Measurements from ENCODE around the gene SEMA4D.
A peak's percentile ranks its signal among the peaks of the same experiment; 100 is the strongest.
"Not testable (repeated sequence)": the region's sequence is repeated elsewhere in the genome, so short reads cannot be mapped to it uniquely, and the experiment has no call there.

SEMA4D gene

DNA sequence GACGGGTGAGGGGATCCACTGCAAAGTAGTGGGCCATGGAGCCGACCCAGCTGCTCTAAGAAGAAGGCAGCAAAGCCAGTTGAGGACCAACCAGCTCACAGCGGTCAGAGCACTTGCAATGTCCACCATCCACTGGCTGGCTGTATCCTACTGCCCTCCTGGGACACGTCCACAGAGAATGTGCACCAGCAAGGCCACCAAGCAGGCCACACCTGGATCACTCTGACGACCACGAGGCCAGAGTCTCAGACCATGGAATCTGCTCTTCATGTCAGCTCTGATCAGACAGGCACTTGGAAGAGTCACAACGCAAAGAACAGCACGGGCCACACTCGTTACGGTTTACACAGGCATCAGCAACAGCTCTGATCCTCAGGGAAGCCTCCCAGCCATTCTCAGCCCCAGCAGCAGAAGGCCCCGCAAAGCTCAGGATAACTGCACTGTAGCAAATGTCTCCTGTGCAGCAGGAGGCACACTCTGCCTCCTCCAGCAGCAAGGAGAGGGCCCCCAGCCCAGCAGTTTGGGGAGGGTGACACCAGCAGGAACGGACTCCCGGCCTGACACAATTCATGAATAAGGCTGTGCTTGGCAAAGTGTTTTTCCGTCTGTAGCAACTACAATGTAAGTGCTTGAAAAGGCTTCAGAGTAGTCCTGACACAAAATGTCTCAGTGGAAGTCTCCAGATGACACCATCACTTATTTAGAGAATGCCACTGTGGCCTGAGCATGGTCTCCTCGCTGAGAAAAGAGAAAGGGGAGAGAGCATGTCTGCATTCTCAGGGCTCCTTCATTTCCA lies 15.7 kb downstream of the SEMA4D start:
- ATAC-seq (ENCODE audit: insufficient read depth, low read depth) (no peak), DNase-seq (no peak)
- Histone ChIP-seq H4K20me1 (ENCODE audit: insufficient read depth, low read length) (peaks cover 77% of the 10 kb centered on the region), H3K4me1 (ENCODE audit: insufficient read depth, low read length) (peaks cover 82% of the 10 kb centered on the region), H3K79me2 (ENCODE audit: insufficient read depth, low read length) (peaks cover 90% of the 10 kb centered on the region), H3K9me3 (ENCODE audit: insufficient read depth, low read length, severe bottlenecking) (no peaks in the 10 kb centered on the region), H3K36me3 (ENCODE audit: insufficient read depth, low read length) (peaks cover 65% of the 10 kb centered on the region), H3K4me3 (ENCODE audit: low read depth in 1 of 2, low read length in 2 of 2) (no peak overlapping the region), H3K9ac (ENCODE audit: low read depth, low read length) (no peak overlapping the region), H3K27me3 (ENCODE audit: insufficient read depth, low read length, poor library complexity) (no peaks in the 10 kb centered on the region), H3K4me2 (ENCODE audit: insufficient read depth, low read length) (peak overlapping the region; percentile 3; the same call in 1 of the 2 replicates), H2AFZ (ENCODE audit: low read depth, low read length) (no peak overlapping the region), H3K27ac (ENCODE audit: low read length) (peak overlapping the region; percentile 62)
- TF ChIP-seq EZH2 (IDR thresholded peaks at IDR 0.05; ENCODE audit: borderline replicate concordance, low read depth, low read length, severe bottlenecking) = no peak
- TF ChIP-seq, protein P1, sequence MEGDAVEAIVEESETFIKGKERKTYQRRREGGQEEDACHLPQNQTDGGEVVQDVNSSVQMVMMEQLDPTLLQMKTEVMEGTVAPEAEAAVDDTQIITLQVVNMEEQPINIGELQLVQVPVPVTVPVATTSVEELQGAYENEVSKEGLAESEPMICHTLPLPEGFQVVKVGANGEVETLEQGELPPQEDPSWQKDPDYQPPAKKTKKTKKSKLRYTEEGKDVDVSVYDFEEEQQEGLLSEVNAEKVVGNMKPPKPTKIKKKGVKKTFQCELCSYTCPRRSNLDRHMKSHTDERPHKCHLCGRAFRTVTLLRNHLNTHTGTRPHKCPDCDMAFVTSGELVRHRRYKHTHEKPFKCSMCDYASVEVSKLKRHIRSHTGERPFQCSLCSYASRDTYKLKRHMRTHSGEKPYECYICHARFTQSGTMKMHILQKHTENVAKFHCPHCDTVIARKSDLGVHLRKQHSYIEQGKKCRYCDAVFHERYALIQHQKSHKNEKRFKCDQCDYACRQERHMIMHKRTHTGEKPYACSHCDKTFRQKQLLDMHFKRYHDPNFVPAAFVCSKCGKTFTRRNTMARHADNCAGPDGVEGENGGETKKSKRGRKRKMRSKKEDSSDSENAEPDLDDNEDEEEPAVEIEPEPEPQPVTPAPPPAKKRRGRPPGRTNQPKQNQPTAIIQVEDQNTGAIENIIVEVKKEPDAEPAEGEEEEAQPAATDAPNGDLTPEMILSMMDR (IDR thresholded peaks at IDR 0.05; ENCODE audit: borderline replicate concordance, extremely low read depth, low read length, poor library complexity, severe bottlenecking) = no peak

DNA sequence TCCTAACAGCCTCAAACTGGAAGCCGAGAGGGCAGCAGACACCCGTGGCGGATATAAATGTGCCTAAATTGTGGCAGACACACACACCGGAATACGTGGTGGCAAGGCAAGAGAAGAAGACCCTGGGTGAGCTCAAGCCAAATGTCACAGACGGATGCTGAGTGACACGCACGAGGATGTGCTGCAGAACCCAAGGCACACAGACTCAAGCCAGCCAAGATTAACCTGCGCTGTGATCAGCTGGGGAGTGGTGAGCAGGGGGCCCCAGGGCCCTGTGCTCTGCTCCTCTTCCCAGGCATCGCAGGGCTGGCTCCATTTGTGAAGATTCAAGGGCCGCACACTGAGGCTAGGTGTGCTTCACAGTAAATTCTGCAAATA lies 16.4 kb downstream of the SEMA4D start:
- H3K4me1 ChIP-seq (ENCODE audit: insufficient read depth, low read length) = peaks cover 87% of the 10 kb centered on the region
- TF ChIP-seq, protein P1 (IDR thresholded peaks at IDR 0.05; ENCODE audit: borderline replicate concordance, extremely low read depth, low read length, poor library complexity, severe bottlenecking) = no peak
- TF ChIP-seq EZH2 (IDR thresholded peaks at IDR 0.05; ENCODE audit: borderline replicate concordance, low read depth, low read length, severe bottlenecking) = no peak
- DNase-seq (no peak), ATAC-seq (ENCODE audit: insufficient read depth, low read depth) (no peak)
- peak overlapping the region; percentile 19 for H3K4me2 ChIP-seq (ENCODE audit: insufficient read depth, low read length)
- H3K9me3 ChIP-seq (ENCODE audit: insufficient read depth, low read length, severe bottlenecking) = no peaks in the 10 kb centered on the region
- no peak overlapping the region; a peak in 1 of 4 replicates for H3K4me3 ChIP-seq (ENCODE audit: low read depth in 1 of 2, low read length in 2 of 2)
- H3K27me3 ChIP-seq (ENCODE audit: insufficient read depth, low read length, poor library complexity) = no peaks in the 10 kb centered on the region
- H3K79me2 ChIP-seq (ENCODE audit: insufficient read depth, low read length) = peaks cover 90% of the 10 kb centered on the region
- no peak overlapping the region for H3K9ac ChIP-seq (ENCODE audit: low read depth, low read length)
- H3K27ac ChIP-seq (ENCODE audit: low read length) = peak overlapping the region; percentile 62
- peaks cover 79% of the 10 kb centered on the region for H4K20me1 ChIP-seq (ENCODE audit: insufficient read depth, low read length)
- peaks cover 69% of the 10 kb centered on the region for H3K36me3 ChIP-seq (ENCODE audit: insufficient read depth, low read length)
- H2AFZ ChIP-seq (ENCODE audit: low read depth, low read length) = no peak overlapping the region

DNA sequence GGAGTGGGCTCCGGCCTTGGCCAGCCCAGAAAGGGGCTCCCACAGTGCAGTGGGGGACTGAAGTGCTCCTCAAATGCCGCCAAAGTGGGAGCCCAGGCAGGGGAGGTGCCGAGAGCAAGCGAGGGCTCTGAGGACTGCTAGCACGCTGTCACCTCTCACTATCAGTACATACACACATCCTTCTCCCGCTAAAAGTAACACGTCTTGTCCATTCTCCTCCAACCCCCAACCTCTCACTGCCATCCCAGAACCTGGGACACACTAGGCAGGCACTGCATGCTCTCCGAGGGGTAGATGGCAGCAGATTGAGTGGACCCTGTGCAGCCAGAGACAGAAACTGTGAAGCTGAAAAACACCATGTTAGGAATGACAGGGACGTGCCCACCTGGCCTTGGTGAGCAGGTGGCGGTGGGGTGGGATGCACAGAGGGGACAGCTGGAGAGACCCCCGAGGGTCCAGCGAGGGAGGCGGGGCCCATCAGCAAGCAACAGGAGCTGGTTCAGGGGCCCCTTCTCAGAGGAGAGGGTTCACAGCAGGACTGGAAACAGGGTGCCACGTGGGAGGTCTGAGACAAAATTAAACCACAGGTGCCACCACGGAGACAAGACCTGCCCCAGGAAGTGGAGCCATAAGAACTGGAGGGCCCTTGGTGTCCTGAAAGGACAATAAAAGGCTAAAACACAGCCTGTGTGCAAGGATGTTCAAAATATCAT lies 16.9 kb downstream of the SEMA4D start:
- ATAC-seq (ENCODE audit: insufficient read depth, low read depth) = no peak
- Histone ChIP-seq H3K4me1 (ENCODE audit: insufficient read depth, low read length) (peaks cover 89% of the 10 kb centered on the region), H3K4me3 (ENCODE audit: low read depth in 1 of 2, low read length in 2 of 2) (no peak overlapping the region), H3K27me3 (ENCODE audit: insufficient read depth, low read length, poor library complexity) (no peaks in the 10 kb centered on the region), H2AFZ (ENCODE audit: low read depth, low read length) (no peak overlapping the region), H3K27ac (ENCODE audit: low read length) (peak overlapping the region; percentile 62), H3K4me2 (ENCODE audit: insufficient read depth, low read length) (peak overlapping the region; percentile 19; the same call in 1 of the 2 replicates), H3K36me3 (ENCODE audit: insufficient read depth, low read length) (peaks cover 72% of the 10 kb centered on the region), H3K79me2 (ENCODE audit: insufficient read depth, low read length) (peaks cover 90% of the 10 kb centered on the region), H3K9me3 (ENCODE audit: insufficient read depth, low read length, severe bottlenecking) (no peaks in the 10 kb centered on the region), H4K20me1 (ENCODE audit: insufficient read depth, low read length) (peaks cover 79% of the 10 kb centered on the region), H3K9ac (ENCODE audit: low read depth, low read length) (no peak overlapping the region)
- DNase-seq = no peak
- TF ChIP-seq, protein P1 (IDR thresholded peaks at IDR 0.05; ENCODE audit: borderline replicate concordance, extremely low read depth, low read length, poor library complexity, severe bottlenecking) = no peak
- no peak for TF ChIP-seq EZH2 (IDR thresholded peaks at IDR 0.05; ENCODE audit: borderline replicate concordance, low read depth, low read length, severe bottlenecking)

DNA sequence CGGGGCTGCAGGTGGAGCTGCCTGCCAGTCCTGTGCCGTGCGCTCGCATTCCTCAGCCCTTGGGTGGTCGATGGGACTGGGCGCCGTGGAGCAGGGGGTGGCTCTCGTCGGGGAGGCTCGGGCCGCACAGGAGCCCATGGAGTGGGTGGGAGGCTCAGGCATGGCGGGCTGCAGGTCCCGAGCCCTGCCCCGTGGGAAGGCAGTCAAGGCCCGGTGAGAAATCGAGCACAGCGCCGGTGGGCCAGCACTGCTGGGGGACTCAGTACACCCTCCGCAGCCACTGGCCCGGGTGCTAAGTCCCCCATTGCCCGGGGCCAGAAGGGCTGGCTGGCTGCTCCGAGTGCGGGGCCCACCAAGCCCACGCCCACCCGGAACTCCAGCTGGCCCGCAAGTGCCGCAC lies 17.5 kb downstream of the SEMA4D start:
- H4K20me1 ChIP-seq (ENCODE audit: insufficient read depth, low read length) = peaks cover 81% of the 10 kb centered on the region
- not testable (repeated sequence) for H3K4me2 ChIP-seq (ENCODE audit: insufficient read depth, low read length); ATAC-seq (ENCODE audit: insufficient read depth, low read depth); H2AFZ ChIP-seq (ENCODE audit: low read depth, low read length); H3K27me3 ChIP-seq (ENCODE audit: insufficient read depth, low read length, poor library complexity); H3K4me3 ChIP-seq (ENCODE audit: low read depth in 1 of 2, low read length in 2 of 2); DNase-seq; H3K9ac ChIP-seq (ENCODE audit: low read depth, low read length); H3K27ac ChIP-seq (ENCODE audit: low read length); H3K9me3 ChIP-seq (ENCODE audit: insufficient read depth, low read length, severe bottlenecking)
- peaks cover 75% of the 10 kb centered on the region for H3K36me3 ChIP-seq (ENCODE audit: insufficient read depth, low read length)
- H3K4me1 ChIP-seq (ENCODE audit: insufficient read depth, low read length) = peaks cover 91% of the 10 kb centered on the region
- peaks cover 92% of the 10 kb centered on the region for H3K79me2 ChIP-seq (ENCODE audit: insufficient read depth, low read length)

DNA sequence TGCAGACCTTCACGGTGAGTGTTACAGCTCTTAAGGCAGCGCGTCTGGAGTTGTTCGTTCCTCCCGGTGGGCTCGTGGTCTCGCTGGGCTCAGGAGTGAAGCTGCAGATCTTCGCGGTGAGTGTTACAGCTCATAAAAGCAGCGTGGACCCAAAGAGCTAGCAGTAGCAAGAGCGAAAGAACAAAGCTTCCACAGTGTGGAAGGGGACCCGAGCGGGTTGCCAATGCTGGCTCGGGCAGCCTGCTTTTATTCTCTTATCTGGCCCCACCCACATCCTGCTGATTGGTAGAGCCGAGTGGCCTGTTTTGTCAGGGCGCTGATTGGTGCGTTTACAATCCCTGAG lies 18.3 kb downstream of the SEMA4D start:
- not testable (repeated sequence) for H3K9me3 ChIP-seq (ENCODE audit: insufficient read depth, low read length, severe bottlenecking); H2AFZ ChIP-seq (ENCODE audit: low read depth, low read length); H3K9ac ChIP-seq (ENCODE audit: low read depth, low read length); H3K4me3 ChIP-seq (ENCODE audit: low read depth in 1 of 2, low read length in 2 of 2); H3K27me3 ChIP-seq (ENCODE audit: insufficient read depth, low read length, poor library complexity); H3K27ac ChIP-seq (ENCODE audit: low read length); H3K4me2 ChIP-seq (ENCODE audit: insufficient read depth, low read length)
- Histone ChIP-seq H3K4me1 (ENCODE audit: insufficient read depth, low read length) (peaks cover 92% of the 10 kb centered on the region), H3K36me3 (ENCODE audit: insufficient read depth, low read length) (peaks cover 75% of the 10 kb centered on the region), H4K20me1 (ENCODE audit: insufficient read depth, low read length) (peaks cover 81% of the 10 kb centered on the region), H3K79me2 (ENCODE audit: insufficient read depth, low read length) (peaks cover 92% of the 10 kb centered on the region)
- DNase-seq = peak; percentile 50
- peak; percentile 30; the same call in 1 of the 3 replicates for ATAC-seq (ENCODE audit: insufficient read depth, low read depth)
